Coronary artery (tissue), 2 donors: ENCODE results near the gene ATG13.

Experiments
- DNase-seq: peaks from one replicate; pipeline ENCODE4 v3.0.0-alpha.2; 2017; ENCODE audit warnings: low spot score
- H3K27ac ChIP-seq, 2 donors: fragments of 200-600 bp; sonication (generic); one replicate each; pipeline ENCODE4 v1.5.1; 2016 to 2019
- H3K4me3 ChIP-seq: fragments of 200-600 bp; sonication (generic); 2 replicates; pipeline ENCODE4 v1.5.1; 2016; ENCODE audit warnings: mild to moderate bottlenecking, moderate library complexity
- TF ChIP-seq, protein P1 (sequence below): fragments of 200-600 bp; sonication (generic); IDR thresholded peaks from one replicate; pipeline ENCODE4 v1.5.1; 2019; ENCODE audit warnings: antibody characterized with exemption

The ATG13 gene

DNA sequence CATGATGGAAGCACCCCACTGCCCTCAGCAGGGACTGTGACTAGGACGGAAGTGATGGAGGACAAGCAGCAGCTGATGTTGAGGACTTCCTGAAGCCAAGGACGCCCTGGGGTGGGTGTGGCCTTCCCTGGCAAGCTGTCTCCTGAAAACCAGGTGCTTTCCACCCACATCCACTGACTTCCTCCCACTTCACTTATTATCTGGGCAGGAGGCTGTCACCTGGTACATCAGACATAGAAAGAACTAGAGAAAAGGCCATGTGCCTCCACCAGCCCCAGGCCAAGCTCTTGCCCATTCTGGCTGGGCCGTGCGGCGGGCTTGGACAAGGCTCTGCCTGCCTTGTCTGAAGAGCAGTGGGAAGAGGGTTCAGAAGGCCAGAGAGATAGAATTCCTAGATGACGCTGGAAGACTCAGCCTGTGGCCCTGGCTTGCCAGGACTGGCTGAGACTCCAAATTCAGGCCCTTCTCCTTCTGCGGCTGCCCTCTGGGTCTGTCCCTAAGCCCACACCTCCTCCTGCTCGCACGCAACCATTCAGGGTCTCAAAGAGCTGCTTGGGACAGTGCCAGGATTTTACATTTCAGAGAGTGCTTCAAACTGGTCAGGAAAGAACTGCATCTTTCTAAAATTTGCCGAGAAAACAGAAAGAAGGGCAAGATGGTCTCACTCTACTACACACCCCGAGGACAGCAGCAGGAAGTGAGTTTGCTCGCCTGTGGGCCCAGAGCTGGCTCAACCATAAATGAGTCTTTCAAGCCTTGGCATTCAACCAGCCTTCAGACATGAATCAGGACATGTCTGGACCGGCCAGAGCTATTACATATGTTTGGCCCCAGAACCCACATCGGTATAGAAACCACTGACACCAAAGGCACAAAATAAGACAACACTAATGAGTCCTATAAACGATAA is 69.8 kb downstream of the ATG13 start:
- no peak for DNase-seq
- Histone ChIP-seq H3K4me3 (no peak overlapping the region), H3K27ac (peak overlapping the region; percentile 30 to 78)
- TF ChIP-seq, protein P1, sequence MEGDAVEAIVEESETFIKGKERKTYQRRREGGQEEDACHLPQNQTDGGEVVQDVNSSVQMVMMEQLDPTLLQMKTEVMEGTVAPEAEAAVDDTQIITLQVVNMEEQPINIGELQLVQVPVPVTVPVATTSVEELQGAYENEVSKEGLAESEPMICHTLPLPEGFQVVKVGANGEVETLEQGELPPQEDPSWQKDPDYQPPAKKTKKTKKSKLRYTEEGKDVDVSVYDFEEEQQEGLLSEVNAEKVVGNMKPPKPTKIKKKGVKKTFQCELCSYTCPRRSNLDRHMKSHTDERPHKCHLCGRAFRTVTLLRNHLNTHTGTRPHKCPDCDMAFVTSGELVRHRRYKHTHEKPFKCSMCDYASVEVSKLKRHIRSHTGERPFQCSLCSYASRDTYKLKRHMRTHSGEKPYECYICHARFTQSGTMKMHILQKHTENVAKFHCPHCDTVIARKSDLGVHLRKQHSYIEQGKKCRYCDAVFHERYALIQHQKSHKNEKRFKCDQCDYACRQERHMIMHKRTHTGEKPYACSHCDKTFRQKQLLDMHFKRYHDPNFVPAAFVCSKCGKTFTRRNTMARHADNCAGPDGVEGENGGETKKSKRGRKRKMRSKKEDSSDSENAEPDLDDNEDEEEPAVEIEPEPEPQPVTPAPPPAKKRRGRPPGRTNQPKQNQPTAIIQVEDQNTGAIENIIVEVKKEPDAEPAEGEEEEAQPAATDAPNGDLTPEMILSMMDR, result no peak

DNA sequence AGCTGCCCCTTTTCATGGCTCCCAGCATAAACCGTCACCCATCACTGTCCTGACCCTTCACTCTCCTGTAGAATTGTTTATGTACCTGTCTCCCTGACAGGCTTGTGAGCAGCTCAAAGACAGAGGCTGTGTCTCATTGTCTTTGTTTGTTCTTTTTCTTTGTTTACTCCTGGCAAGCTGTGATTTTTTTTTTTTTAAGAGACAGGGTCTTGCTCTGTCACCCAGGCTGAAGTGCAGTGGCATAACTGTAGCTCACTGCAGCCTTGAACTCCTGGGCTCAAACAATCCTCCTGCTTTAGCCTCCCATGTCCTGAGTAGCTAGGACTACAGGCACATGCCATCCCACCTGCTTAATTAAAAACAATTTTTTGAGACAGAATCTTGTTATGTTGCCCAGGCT is 73.3 kb downstream of the ATG13 start:
- DNase-seq, result no peak
- TF ChIP-seq, protein P1, result no peak
- H3K27ac ChIP-seq, result no peak overlapping the region

DNA sequence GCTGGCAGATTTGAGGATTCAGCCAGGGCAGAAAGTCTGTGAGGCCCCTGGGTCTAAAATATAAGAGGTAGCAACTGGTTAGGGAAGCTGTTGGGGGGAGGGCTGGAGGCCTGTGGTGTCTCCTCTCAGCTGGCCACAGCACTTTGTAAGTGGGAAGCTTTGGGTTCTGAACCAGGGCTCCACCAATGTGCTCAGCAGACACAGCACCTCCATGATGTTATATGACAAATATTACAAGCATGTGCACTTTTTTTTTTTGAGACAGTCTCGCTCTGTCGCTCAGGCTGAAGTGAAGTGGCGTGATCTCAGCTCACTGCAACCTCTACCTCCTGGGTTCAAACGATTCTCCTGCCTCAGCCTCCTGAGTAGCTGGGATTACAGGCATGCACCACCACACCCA is 75.1 kb downstream of the ATG13 start:
- H3K27ac ChIP-seq, result no peak overlapping the region
- TF ChIP-seq, protein P1, result no peak
- DNase-seq, result no peak
- no peak overlapping the region for H3K4me3 ChIP-seq

More for the DNA sequence above, 73.3 kb downstream of the ATG13 start:
- H3K4me3 ChIP-seq, result no peak overlapping the region

DNA sequence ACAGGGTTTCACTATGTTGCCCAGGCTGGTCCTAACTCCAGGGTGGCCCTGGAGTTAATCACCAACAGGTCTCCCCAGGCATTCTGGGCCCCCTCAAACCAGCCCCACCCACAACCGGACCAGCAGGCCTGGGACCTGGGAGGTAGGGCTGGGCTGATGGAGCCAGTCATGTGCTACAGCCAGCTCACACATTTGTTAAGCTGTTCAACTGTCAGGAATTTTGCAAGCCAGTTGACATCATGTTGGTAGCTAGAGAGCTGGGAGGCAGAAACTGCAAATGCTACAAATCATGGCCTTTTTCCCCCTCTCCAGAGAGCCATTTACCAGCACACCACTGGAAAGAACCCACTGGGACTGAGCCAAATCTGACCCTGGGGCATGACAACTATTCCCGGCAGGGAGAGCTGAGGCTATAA is 76.3 kb downstream of the ATG13 start:
- Histone ChIP-seq H3K4me3 (no peak overlapping the region), H3K27ac (peak overlapping the region; percentile 24 to 83)
- TF ChIP-seq, protein P1, result no peak
- DNase-seq, result no peak

DNA sequence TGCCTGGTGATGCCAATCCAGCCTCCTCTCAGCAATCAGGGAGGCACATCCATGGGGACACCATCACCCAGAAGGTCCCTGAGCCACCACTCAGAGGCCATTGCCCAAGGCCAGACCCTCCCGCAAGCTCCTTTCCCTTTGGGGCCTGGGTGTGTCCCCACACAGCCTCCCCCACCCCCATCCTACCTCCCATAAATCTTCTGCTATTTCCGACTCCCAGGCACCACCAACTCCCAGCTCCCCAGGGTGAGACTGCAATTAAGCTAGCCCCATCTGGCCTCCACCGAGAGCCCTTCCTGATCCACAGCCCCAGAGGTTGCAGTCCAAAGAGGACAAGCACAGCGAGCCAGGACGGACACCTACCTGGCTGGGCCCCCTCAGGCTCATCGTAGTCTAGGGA is 76.7 kb downstream of the ATG13 start:
- TF ChIP-seq, protein P1, result no peak
- no peak for DNase-seq
- Histone ChIP-seq H3K4me3 (no peak overlapping the region), H3K27ac (peak overlapping the region; percentile 24 to 83)

DNA sequence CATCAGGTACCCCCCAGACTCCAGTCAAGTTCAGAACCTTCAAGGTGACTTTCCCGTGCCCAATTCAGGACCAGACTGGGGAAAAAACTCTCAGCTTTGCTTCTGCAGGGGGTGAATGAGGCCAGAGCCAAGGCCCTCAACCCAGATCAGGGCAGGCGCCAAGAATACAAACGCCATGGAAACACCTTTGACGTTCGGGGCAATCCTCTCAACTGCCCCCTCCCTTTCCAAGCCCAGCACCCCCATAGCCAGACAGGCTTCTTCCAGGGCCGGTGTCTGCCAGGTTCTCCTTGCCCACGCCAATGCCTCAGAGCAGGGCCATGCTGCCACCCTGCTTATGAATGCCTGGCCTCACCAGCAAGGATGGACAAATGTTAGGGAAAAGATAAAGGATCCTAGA is 77.3 kb downstream of the ATG13 start:
- TF ChIP-seq, protein P1, result no peak
- no peak for DNase-seq
- no peak overlapping the region for H3K4me3 ChIP-seq
- peak overlapping the region; percentile 24 to 83 for H3K27ac ChIP-seq
